NB4 (cell line): ENCODE measurements around the gene OR6B1.
"Not testable (repeated sequence)": the region's sequence is repeated elsewhere in the genome, so short reads cannot be mapped to it uniquely, and the experiment has no call there.

Experiments
- DNase-seq: peaks from one replicate; pipeline ENCODE4 v3.0.0; 2010; ENCODE audit warnings: low read depth
- H3K4me3 ChIP-seq: one replicate; pipeline ENCODE4 v1.5.1; 2011; ENCODE audit warnings: mild to moderate bottlenecking, low read depth, low read length, moderate library complexity
- CTCF ChIP-seq: IDR thresholded peaks from one replicate; pipeline ENCODE4 v1.5.1; 2012; ENCODE audit warnings: low read depth, low read length
- MAX ChIP-seq: IDR thresholded peaks from 2 replicates; pipeline ENCODE4 v1.6.1; 2011; ENCODE audit warnings: low read depth, low read length
- MYC ChIP-seq: IDR thresholded peaks from 2 replicates; pipeline ENCODE4 v1.6.1; 2011; ENCODE audit warnings: low read depth, low read length
- POLR2A ChIP-seq: IDR thresholded peaks from 2 replicates; pipeline ENCODE4 v1.6.1; 2011; ENCODE audit warnings: mild to moderate bottlenecking; ENCODE audit not compliant: insufficient read length; ENCODE audit errors: extremely low read depth

Gene OR6B1

GRCh38 chr7:144036302-144036885 is 36.3 kb downstream of the OR6B1 start:
- DNase-seq: no peak

GRCh38 chr7:144037414-144038035 is 37.4 kb downstream of the OR6B1 start:
- no peak for TF ChIP-seq MYC
- no peak for TF ChIP-seq CTCF
- TF ChIP-seq MAX: no peak
- no peak for TF ChIP-seq POLR2A
- no peak overlapping the region for H3K4me3 ChIP-seq
- no peak for DNase-seq

More at GRCh38 chr7:144036302-144036885, 36.3 kb downstream of the OR6B1 start:
- H3K4me3 ChIP-seq: no peak overlapping the region
- TF ChIP-seq MAX (no peak), POLR2A (no peak), MYC (no peak)

- H3K4me3 ChIP-seq: no peak overlapping the region
- no peak for TF ChIP-seq MAX
- TF ChIP-seq CTCF: no peak
- TF ChIP-seq POLR2A: no peak
- TF ChIP-seq MYC: no peak
- no peak for DNase-seq
These were observed 38.8 kb downstream of the OR6B1 start for GRCh38 chr7:144038887-144039286.

- TF ChIP-seq CTCF: no peak
- H3K4me3 ChIP-seq: no peak within 1 kb of the TSS
- DNase-seq: no peak
These were observed 48.5 kb downstream of the OR6B1 start, which contains the start of gene OR2A5 for GRCh38 chr7:144048648-144049047. OR2A5 (plus strand) TSS chr7:144048948; CDS start chr7:144050402, 1,454 bp downstream.

GRCh38 chr7:144049491-144049890 is 49.4 kb downstream of the OR6B1 start:
- TF ChIP-seq MYC: no peak
- no peak for TF ChIP-seq MAX
- TF ChIP-seq POLR2A: no peak
- TF ChIP-seq CTCF: no peak

GRCh38 chr7:144050093-144050492 is 50.0 kb downstream of the OR6B1 start:
- no peak for DNase-seq
- TF ChIP-seq CTCF (no peak), MAX (no peak), MYC (no peak), POLR2A (no peak)
- H3K4me3 ChIP-seq: no peak overlapping the region

More at GRCh38 chr7:144049491-144049890, 49.4 kb downstream of the OR6B1 start:
- no peak overlapping the region for H3K4me3 ChIP-seq
- DNase-seq: no peak

- H3K4me3 ChIP-seq: not testable (repeated sequence)
These were observed 50.8 kb downstream of the OR6B1 start for GRCh38 chr7:144050884-144051283.

More at GRCh38 chr7:144050884-144051283, 50.8 kb downstream of the OR6B1 start:
- DNase-seq: not testable (repeated sequence)
